SU-DHL-6 (cell line): ENCODE measurements around the gene OR4S1.
"Not testable (repeated sequence)": the region's sequence is repeated elsewhere in the genome, so short reads cannot be mapped to it uniquely, and the experiment has no call there.

ENCODE experiments used
- H2AFZ ChIP-seq: fragments of 200-600 bp; sonication (generic); 2 replicates; pipeline ENCODE4 v1.6.1; 2014; ENCODE audit warnings: low read depth, mild to moderate bottlenecking, moderate library complexity, mixed read lengths, antibody characterized with exemption, low read length; ENCODE audit not compliant: severe bottlenecking
- H3F3A ChIP-seq: fragments of 200-600 bp; shearing (Covaris generic); 2 replicates; pipeline ENCODE4 v1.6.0; 2016; ENCODE audit warnings: antibody characterized with exemption, mild to moderate bottlenecking; ENCODE audit not compliant: insufficient read depth
- H3K27ac ChIP-seq: fragments of 200-600 bp; sonication (generic); 2 replicates; pipeline ENCODE4 v1.5.1; 2016; ENCODE audit warnings: low read depth, mild to moderate bottlenecking, low read length, moderate library complexity, mixed read lengths
- H3K27me3 ChIP-seq: fragments of 200-600 bp; sonication (generic), shearing (Covaris generic); 2 replicates; pipeline ENCODE4 v1.6.0; 2014; ENCODE audit warnings: mild to moderate bottlenecking, low read length
- H3K36me3 ChIP-seq: fragments of 200-600 bp; sonication (generic); 2 replicates; pipeline ENCODE4 v1.6.1; 2014; ENCODE audit warnings: mild to moderate bottlenecking, low read length, mixed read lengths
- H3K4me2 ChIP-seq: fragments of 300-600, 200-600 bp; shearing (Covaris generic), sonication (generic); 2 replicates; pipeline ENCODE4 v1.6.0; 2014; ENCODE audit warnings: low read length, low read depth, mild to moderate bottlenecking; ENCODE audit not compliant: poor library complexity, severe bottlenecking
- H3K4me3 ChIP-seq: fragments of 200-600 bp; sonication (generic); 2 replicates; pipeline ENCODE4 v1.5.1; 2014; ENCODE audit warnings: antibody characterized with exemption, low read length, mild to moderate bottlenecking, mixed read lengths; ENCODE audit not compliant: insufficient read depth, poor library complexity, severe bottlenecking
- H3K79me2 ChIP-seq: fragments of 200-600 bp; sonication (generic); 2 replicates; pipeline ENCODE4 v1.6.1; 2014; ENCODE audit warnings: mild to moderate bottlenecking, low read length, moderate library complexity; ENCODE audit not compliant: insufficient read depth
- H3K9ac ChIP-seq: fragments of 200-600 bp; sonication (generic); 2 replicates; pipeline ENCODE4 v1.7.0; 2014; ENCODE audit warnings: mild to moderate bottlenecking, low read length
- H3K9me2 ChIP-seq: fragments of 200-600 bp; sonication (generic); replicated peaks from 2 replicates; pipeline ENCODE4 v1.6.1; 2014; ENCODE audit warnings: low read length; ENCODE audit not compliant: insufficient read depth
- H3K9me3 ChIP-seq: fragments of 200-600 bp; sonication (generic); 2 replicates; pipeline ENCODE4 v1.6.1; 2014; ENCODE audit warnings: low read length, mixed read lengths; ENCODE audit not compliant: insufficient read depth
- H4K20me1 ChIP-seq: fragments of 200-600 bp; sonication (generic); 2 replicates; pipeline ENCODE4 v1.6.1; 2014; ENCODE audit warnings: low read depth, mild to moderate bottlenecking, antibody characterized with exemption, low read length, moderate library complexity, mixed read lengths
- CTCF ChIP-seq: fragments of 200-600 bp; sonication (generic); IDR thresholded peaks from one replicate; pipeline ENCODE4 v1.5.1; 2017; ENCODE audit warnings: antibody characterized with exemption, mild to moderate bottlenecking, low read length, moderate library complexity; ENCODE audit not compliant: insufficient read depth, poor library complexity, severe bottlenecking
- EZH2phosphoT487 ChIP-seq: fragments of 200-600 bp; sonication (generic), shearing (Covaris generic); conservative IDR thresholded peaks from 2 replicates; pipeline ENCODE4 v1.6.1; 2018; ENCODE audit warnings: mild to moderate bottlenecking, antibody characterized with exemption, low read length, moderate library complexity, mixed read lengths

OR4S1 gene

GRCh38 chr11:48341466-48341865 lies 35.4 kb downstream of the OR4S1 start:
- no peaks in the 10 kb centered on the region for H3K9me3 ChIP-seq
- no peak for TF ChIP-seq EZH2phosphoT487
- no peak for TF ChIP-seq CTCF
- H3K4me2 ChIP-seq: no peak overlapping the region

DNA sequence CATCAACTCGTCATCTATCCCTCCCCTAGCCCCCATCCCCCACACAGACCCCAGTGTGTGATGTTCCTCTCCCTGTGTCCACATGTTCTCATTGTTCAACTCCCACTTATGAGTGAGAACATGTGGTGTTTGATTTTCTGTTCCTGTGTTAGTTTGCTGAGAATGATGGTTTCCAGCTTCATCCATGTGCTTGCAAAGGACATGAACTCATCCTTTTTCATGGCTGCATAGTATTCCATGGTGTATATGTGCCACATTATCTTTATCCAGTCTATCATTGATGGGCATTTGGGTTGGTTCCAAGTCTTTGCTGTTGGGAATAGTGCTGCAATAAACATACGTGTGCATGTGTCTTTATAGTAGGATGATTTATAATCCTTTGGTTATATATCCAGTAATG lies 36.5 kb downstream of the OR4S1 start:
- H3K9me2 ChIP-seq, H3K79me2 ChIP-seq, H3K4me3 ChIP-seq, H3K27ac ChIP-seq, H3F3A ChIP-seq, H4K20me1 ChIP-seq, H3K9ac ChIP-seq, H3K4me2 ChIP-seq, H3K27me3 ChIP-seq, H2AFZ ChIP-seq, H3K9me3 ChIP-seq, H3K36me3 ChIP-seq: not testable (repeated sequence)

More at GRCh38 chr11:48341466-48341865, 35.4 kb downstream of the OR4S1 start:
- Histone ChIP-seq H3K27ac (no peak overlapping the region), H2AFZ (no peak overlapping the region), H3K4me3 (no peak overlapping the region), H3K9ac (no peak overlapping the region), H4K20me1 (no peaks in the 10 kb centered on the region), H3F3A (no peaks in the 10 kb centered on the region), H3K79me2 (no peaks in the 10 kb centered on the region), H3K36me3 (no peaks in the 10 kb centered on the region), H3K9me2 (no peaks in the 10 kb centered on the region), H3K27me3 (no peaks in the 10 kb centered on the region)

DNA sequence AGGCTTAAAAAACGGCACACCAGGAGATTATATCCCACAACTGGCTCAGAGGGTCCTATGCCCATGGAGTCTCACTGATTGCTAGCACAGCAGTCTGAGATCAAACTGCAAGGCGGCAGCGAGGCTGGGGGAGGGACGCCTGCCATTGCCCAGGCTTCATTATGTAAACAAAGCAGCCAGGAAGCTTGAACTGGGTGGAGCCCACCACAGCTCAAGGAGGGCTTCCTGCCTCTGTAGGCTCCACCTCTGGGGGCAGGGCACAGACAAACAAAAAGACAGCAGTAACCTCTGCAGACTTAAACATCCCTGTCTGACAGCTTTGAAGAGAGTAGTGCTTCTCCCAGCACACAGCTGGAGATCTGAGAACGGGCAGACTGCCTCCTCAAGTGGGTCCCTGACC lies 40.3 kb downstream of the OR4S1 start:
- not testable (repeated sequence) for H3K79me2 ChIP-seq

DNA sequence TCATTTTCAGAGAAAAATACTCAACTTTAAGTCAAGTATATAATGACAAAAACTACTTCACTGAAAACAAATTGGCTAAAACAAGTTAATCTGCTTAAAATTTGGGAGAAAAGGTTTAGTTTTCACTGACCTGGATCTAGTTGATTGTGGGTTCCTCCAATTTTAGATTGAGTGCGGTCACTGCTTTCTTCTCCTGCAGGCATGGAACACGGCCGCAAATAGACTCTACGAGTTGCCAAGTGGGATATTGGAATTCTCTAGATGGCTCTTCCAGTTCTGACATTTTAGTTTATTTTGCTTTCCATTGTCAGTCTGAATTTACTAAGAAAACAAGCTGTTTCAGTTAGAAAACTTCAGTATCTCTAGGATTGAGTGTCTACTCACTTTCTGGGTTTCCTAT lies 48.0 kb downstream of the OR4S1 start:
- Histone ChIP-seq H3K27ac (no peak overlapping the region), H3K9me3 (no peaks in the 10 kb centered on the region), H3K4me3 (no peak overlapping the region), H3K36me3 (no peaks in the 10 kb centered on the region), H3K9ac (no peak overlapping the region), H3K79me2 (no peaks in the 10 kb centered on the region), H2AFZ (no peak overlapping the region), H4K20me1 (no peaks in the 10 kb centered on the region), H3K4me2 (no peak overlapping the region), H3K27me3 (no peaks in the 10 kb centered on the region), H3F3A (no peaks in the 10 kb centered on the region), H3K9me2 (no peaks in the 10 kb centered on the region)
- no peak for TF ChIP-seq EZH2phosphoT487
- no peak for TF ChIP-seq CTCF

More for the DNA sequence above, 40.3 kb downstream of the OR4S1 start:
- H3K27ac ChIP-seq, H3K9me2 ChIP-seq, H3K27me3 ChIP-seq, H3K4me3 ChIP-seq, H3K9me3 ChIP-seq, H2AFZ ChIP-seq, H3K4me2 ChIP-seq, H3K9ac ChIP-seq, H3K36me3 ChIP-seq, H3F3A ChIP-seq, H4K20me1 ChIP-seq: not testable (repeated sequence)
